ENCODE results near the gene NOX3. TPM values are rescaled to one million over a fixed set of nuclear protein-coding genes. Genes with fewer than 3 reads are reported as not detected.

NOX3 gene
- total RNA-seq, 1 donor from 2014 or later, result not detected

DNA sequence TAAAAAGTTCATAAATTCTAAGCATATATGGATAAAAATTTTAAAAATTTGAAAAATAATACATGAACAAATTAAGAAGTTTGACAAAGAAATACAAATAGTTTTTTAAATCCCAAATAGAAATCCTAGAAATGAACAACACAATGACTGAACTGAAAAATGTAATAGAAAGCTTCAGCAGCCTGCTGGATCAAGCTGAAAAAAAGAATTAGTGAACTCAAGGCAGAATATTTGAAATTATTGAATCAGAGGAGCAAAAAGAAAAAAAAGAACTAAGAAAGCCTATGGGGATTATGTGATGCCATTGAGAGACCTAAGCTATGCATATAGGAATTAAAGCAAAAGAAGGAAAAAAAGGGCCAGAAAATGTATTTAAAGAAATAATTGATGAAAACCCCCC lies 101.5 kb downstream of the NOX3 start:
- no peaks in the 10 kb centered on the region for H3K4me1 Mint-ChIP-seq (ENCODE audit: unreplicated experiment)
- DNase-seq (ENCODE audit: extremely low spot score, unreplicated experiment), result no peak
- H3K4me3 Mint-ChIP-seq (ENCODE audit: unreplicated experiment), result no peak overlapping the region
- TF ChIP-seq, protein P1, sequence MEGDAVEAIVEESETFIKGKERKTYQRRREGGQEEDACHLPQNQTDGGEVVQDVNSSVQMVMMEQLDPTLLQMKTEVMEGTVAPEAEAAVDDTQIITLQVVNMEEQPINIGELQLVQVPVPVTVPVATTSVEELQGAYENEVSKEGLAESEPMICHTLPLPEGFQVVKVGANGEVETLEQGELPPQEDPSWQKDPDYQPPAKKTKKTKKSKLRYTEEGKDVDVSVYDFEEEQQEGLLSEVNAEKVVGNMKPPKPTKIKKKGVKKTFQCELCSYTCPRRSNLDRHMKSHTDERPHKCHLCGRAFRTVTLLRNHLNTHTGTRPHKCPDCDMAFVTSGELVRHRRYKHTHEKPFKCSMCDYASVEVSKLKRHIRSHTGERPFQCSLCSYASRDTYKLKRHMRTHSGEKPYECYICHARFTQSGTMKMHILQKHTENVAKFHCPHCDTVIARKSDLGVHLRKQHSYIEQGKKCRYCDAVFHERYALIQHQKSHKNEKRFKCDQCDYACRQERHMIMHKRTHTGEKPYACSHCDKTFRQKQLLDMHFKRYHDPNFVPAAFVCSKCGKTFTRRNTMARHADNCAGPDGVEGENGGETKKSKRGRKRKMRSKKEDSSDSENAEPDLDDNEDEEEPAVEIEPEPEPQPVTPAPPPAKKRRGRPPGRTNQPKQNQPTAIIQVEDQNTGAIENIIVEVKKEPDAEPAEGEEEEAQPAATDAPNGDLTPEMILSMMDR (IDR thresholded peaks at IDR 0.05), result no peak
- no peak overlapping the region for H3K27ac Mint-ChIP-seq (ENCODE audit: unreplicated experiment)
- H3K36me3 Mint-ChIP-seq (ENCODE audit: unreplicated experiment), result peaks cover 5% of the 10 kb centered on the region
- H3K9me3 Mint-ChIP-seq (ENCODE audit: unreplicated experiment), result peaks cover 20% of the 10 kb centered on the region
- H3K27me3 Mint-ChIP-seq (ENCODE audit: unreplicated experiment), result peaks cover 11% of the 10 kb centered on the region

DNA sequence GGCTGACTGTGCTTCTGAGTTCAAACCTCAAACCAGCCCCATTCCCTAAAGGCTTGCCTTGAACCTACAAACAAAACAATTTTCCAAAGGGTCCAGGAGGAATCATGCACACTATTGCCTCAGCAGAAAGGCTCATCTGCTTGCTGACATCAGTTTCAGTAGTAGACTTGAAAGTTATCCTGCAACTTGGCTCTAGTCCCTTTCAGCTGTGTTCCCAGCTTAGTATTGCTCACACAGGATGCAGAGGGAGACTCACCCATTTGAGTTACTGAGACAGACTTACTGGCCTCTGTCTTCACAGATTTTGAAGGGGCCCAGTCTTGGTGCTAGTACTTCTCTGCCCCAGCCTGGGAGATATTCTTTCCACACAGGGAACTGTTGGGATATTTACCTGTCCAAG lies 102.8 kb downstream of the NOX3 start:
- no peak overlapping the region for H3K4me3 Mint-ChIP-seq (ENCODE audit: unreplicated experiment)
- H3K36me3 Mint-ChIP-seq (ENCODE audit: unreplicated experiment), result peaks cover 5% of the 10 kb centered on the region
- no peaks in the 10 kb centered on the region for H3K4me1 Mint-ChIP-seq (ENCODE audit: unreplicated experiment)
- TF ChIP-seq, protein P1 (IDR thresholded peaks at IDR 0.05), result no peak
- DNase-seq (ENCODE audit: extremely low spot score, unreplicated experiment), result no peak
- peaks cover 3% of the 10 kb centered on the region for H3K27me3 Mint-ChIP-seq (ENCODE audit: unreplicated experiment)
- peaks cover 12% of the 10 kb centered on the region for H3K9me3 Mint-ChIP-seq (ENCODE audit: unreplicated experiment)
- no peak overlapping the region for H3K27ac Mint-ChIP-seq (ENCODE audit: unreplicated experiment)

DNA sequence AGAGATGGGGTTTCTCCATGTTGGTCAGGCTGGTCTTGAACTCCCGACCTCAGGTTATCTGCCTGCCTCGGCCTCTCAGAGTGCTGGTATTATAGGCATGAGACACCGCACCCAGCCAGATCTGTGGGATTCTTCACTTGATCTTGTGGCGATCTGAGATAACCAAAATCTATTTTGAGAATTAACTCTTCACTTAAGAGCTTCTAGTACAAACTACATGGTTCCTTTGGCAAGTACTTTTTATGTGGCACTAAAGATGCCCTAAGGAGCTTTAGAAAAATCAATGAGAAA lies 103.6 kb downstream of the NOX3 start:
- H3K9me3 Mint-ChIP-seq (ENCODE audit: unreplicated experiment), result peaks cover 14% of the 10 kb centered on the region
- TF ChIP-seq, protein P1 (IDR thresholded peaks at IDR 0.05), result no peak
- no peak for DNase-seq (ENCODE audit: extremely low spot score, unreplicated experiment)
- H3K36me3 Mint-ChIP-seq (ENCODE audit: unreplicated experiment), result peaks cover 5% of the 10 kb centered on the region
- H3K27me3 Mint-ChIP-seq (ENCODE audit: unreplicated experiment), result no peaks in the 10 kb centered on the region
- H3K4me1 Mint-ChIP-seq (ENCODE audit: unreplicated experiment), result no peaks in the 10 kb centered on the region
- H3K27ac Mint-ChIP-seq (ENCODE audit: unreplicated experiment), result no peak overlapping the region
- H3K4me3 Mint-ChIP-seq (ENCODE audit: unreplicated experiment), result no peak overlapping the region

DNA sequence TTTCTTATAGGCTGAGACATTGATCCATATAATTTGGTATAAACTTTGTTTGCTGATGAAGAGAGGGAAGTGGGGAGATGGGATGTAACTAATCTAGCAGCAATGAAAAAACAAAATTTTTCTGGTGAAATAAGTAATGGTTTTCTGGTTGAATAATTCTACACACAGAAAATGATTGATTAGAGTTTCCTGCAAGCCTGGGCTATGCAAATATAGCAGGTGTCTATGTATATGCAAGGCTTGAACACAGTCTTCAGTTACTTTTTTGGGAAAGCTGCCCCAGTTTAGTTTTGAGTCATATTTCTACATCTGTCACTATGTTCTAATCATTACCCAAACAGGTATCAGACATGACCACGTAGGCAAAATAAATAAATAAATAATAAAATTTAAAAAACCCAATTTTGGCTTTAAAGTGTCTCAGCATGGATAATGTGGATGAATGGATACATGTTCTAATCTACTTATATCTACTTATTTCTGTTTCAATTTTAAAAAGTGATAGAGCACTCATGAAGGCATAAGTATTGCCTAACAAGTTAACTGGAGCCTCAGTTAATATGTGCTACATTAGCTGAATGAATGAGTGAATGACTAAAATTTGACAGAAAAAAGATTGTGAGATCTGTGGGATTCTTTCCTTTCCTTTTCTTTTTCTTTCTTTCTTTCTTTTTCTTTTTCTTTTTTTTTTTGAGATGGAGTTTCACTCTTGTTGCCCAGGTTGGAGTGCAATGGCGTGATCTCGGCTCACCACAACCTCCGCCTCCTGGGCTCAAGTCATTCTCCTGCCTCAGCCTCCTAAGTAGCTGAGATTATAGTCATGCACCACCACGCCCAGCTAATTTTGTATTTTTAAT lies 104.1 kb downstream of the NOX3 start:
- no peak for DNase-seq (ENCODE audit: extremely low spot score, unreplicated experiment)
- Mint-ChIP-seq H3K4me1 (ENCODE audit: unreplicated experiment) (no peaks in the 10 kb centered on the region), H3K27me3 (ENCODE audit: unreplicated experiment) (no peaks in the 10 kb centered on the region), H3K36me3 (ENCODE audit: unreplicated experiment) (peaks cover 5% of the 10 kb centered on the region), H3K4me3 (ENCODE audit: unreplicated experiment) (no peak overlapping the region), H3K9me3 (ENCODE audit: unreplicated experiment) (peaks cover 20% of the 10 kb centered on the region), H3K27ac (ENCODE audit: unreplicated experiment) (no peak overlapping the region)
- TF ChIP-seq, protein P1 (IDR thresholded peaks at IDR 0.05), result no peak

DNA sequence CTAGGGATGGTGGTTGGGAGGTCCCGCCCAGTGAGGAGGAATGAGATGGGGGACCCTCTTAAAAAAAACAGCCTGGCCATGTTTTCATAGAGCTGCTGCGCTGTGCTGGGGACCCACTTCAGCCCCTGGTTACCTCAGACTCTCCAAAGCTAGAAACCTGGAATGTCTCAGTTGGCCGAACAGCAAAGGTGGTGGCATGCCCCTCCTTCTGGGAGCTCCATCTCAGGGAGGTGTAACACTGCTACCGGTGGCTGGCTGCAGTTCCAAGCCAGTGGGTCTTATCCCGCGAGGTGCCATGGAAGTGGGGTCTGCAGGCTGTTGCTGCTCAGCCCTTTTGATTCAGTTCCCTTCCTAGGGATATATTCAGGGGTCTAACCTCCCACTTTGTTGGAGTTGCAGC lies 105.7 kb downstream of the NOX3 start:
- H3K27me3 Mint-ChIP-seq (ENCODE audit: unreplicated experiment), result no peaks in the 10 kb centered on the region
- H3K36me3 Mint-ChIP-seq (ENCODE audit: unreplicated experiment), result peaks cover 5% of the 10 kb centered on the region
- peaks cover 29% of the 10 kb centered on the region for H3K9me3 Mint-ChIP-seq (ENCODE audit: unreplicated experiment)
- H3K4me3 Mint-ChIP-seq (ENCODE audit: unreplicated experiment), result no peak overlapping the region
- DNase-seq (ENCODE audit: extremely low spot score, unreplicated experiment), result no peak
- H3K27ac Mint-ChIP-seq (ENCODE audit: unreplicated experiment), result no peak overlapping the region
- H3K4me1 Mint-ChIP-seq (ENCODE audit: unreplicated experiment), result no peaks in the 10 kb centered on the region
- TF ChIP-seq, protein P1 (IDR thresholded peaks at IDR 0.05), result no peak
